ENCODE data around the gene FAM186B. TPM values are rescaled to one million over a fixed set of nuclear protein-coding genes. Genes with fewer than 3 reads are reported as not detected.
"Not testable (repeated sequence)": the region's sequence is repeated elsewhere in the genome, so short reads cannot be mapped to it uniquely, and the experiment has no call there.

Gene FAM186B
- 1 to 10 TPM in 2 of 7 donors, under 1 TPM in 5; 0.11 to 1.5 (median 0.84) TPM for total RNA-seq
- under 1 TPM; 0.38 to 0.46 TPM for polyA plus RNA-seq
- long read RNA-seq, donor 1, partial matches to known transcripts = 0 of 2 reads
- long read RNA-seq, donor 1, other reads (novel, unspliced or antisense) = 2 of 2 reads
- long read RNA-seq, donor 2, partial matches to known transcripts = 19 of 19 reads
- long read RNA-seq, donor 2, other reads (novel, unspliced or antisense) = 0 of 19 reads
- long read RNA-seq, donor 3, partial matches to known transcripts = 0 of 3 reads
- long read RNA-seq, donor 3, other reads (novel, unspliced or antisense) = 3 of 3 reads

- H3K9me3 ChIP-seq; DNase-seq; intact Hi-C loops (cut with DNase I); H3K36me3 ChIP-seq; H3K4me1 ChIP-seq (ENCODE audit: insufficient read depth); H3K27me3 ChIP-seq; H3K27ac ChIP-seq; H3K4me3 ChIP-seq: not testable (repeated sequence)
- 95 to 97% (median 95%) methylated on average over 4 of the region's 4 CpGs for WGBS, 3 donors
Observed at GRCh38 chr12:49605539-49605938, at the start of gene FAM186B. TSS of gene FAM186B (minus strand) at chr12:49605639. CDS start at chr12:49605477, 162 bp downstream.

- Histone ChIP-seq H3K4me1 (ENCODE audit: insufficient read depth) (no peaks in the 10 kb centered on the region), H3K36me3 (no peaks in the 10 kb centered on the region), H3K4me3 (no peak overlapping the region), H3K9me3 (no peaks in the 10 kb centered on the region), H3K27me3 (no peaks in the 10 kb centered on the region), H3K27ac (no peak overlapping the region)
- TF ChIP-seq EP300 (IDR thresholded peaks at IDR 0.05) = no peak
- no peak for TF ChIP-seq CTCF (IDR thresholded peaks at IDR 0.05)
- TF ChIP-seq POLR2A (IDR thresholded peaks at IDR 0.05) = no peak
- 87 to 93% (median 92%) methylated on average over 5 of the region's 5 CpGs for WGBS, 3 donors
- peak in 1 of 5 donors; percentile 7 for DNase-seq
- intact Hi-C loops (cut with DNase I) = no loop called here
Observed at GRCh38 chr12:49654715-49655114, 49.3 kb upstream of the FAM186B start.

- no peaks in the 10 kb centered on the region for H3K36me3 ChIP-seq
- peak in 1 of 5 donors; percentile 9 for DNase-seq
Observed at GRCh38 chr12:49652921-49653520, 47.6 kb upstream of the FAM186B start.

GRCh38 chr12:49651855-49652254 is 46.4 kb upstream of the FAM186B start:
- Histone ChIP-seq H3K9me3 (no peaks in the 10 kb centered on the region), H3K4me1 (ENCODE audit: insufficient read depth) (no peaks in the 10 kb centered on the region), H3K4me3 (no peak overlapping the region), H3K27ac (no peak overlapping the region), H3K36me3 (no peaks in the 10 kb centered on the region), H3K27me3 (no peaks in the 10 kb centered on the region)
- no peak for DNase-seq
- TF ChIP-seq CTCF (IDR thresholded peaks at IDR 0.05) (no peak), EP300 (IDR thresholded peaks at IDR 0.05) (no peak), POLR2A (IDR thresholded peaks at IDR 0.05) (no peak)
- intact Hi-C loops (cut with DNase I) = no loop called here
- WGBS, 3 donors = 69 to 74% (median 70%) methylated on average over 7 to 8 of the region's 8 CpGs

More at GRCh38 chr12:49652921-49653520, 47.6 kb upstream of the FAM186B start:
- 89 to 93% (median 92%) methylated on average over 4 of the region's 4 CpGs for WGBS, 3 donors
- no peak overlapping the region for H3K4me3 ChIP-seq
- no peak overlapping the region for H3K27ac ChIP-seq
- intact Hi-C loops (cut with DNase I) = no loop called here
- TF ChIP-seq CTCF (IDR thresholded peaks at IDR 0.05) (no peak), EP300 (IDR thresholded peaks at IDR 0.05) (no peak)
- no peaks in the 10 kb centered on the region for H3K27me3 ChIP-seq
- no peaks in the 10 kb centered on the region for H3K9me3 ChIP-seq
- H3K4me1 ChIP-seq (ENCODE audit: insufficient read depth) = no peaks in the 10 kb centered on the region

GRCh38 chr12:49649892-49650291 is 44.5 kb upstream of the FAM186B start:
- Histone ChIP-seq H3K27ac (no peak overlapping the region), H3K4me1 (ENCODE audit: insufficient read depth) (no peaks in the 10 kb centered on the region), H3K9me3 (no peaks in the 10 kb centered on the region), H3K27me3 (no peaks in the 10 kb centered on the region), H3K4me3 (no peak overlapping the region), H3K36me3 (no peaks in the 10 kb centered on the region)
- WGBS, 3 donors = 78 to 87% (median 79%) methylated on average over 5 of the region's 5 CpGs
- TF ChIP-seq EP300 (IDR thresholded peaks at IDR 0.05) (no peak), POLR2A (IDR thresholded peaks at IDR 0.05) (no peak), CTCF (IDR thresholded peaks at IDR 0.05) (no peak)
- DNase-seq = no peak
- intact Hi-C loops (cut with DNase I) = no loop called here
